Measurements from ENCODE around the gene TMPRSS4.

Gene TMPRSS4

GRCh38 chr11:118106789-118107335 is 30.0 kb downstream of the TMPRSS4 start:
- no peak for DNase-seq (ENCODE audit: low read depth)

DNA sequence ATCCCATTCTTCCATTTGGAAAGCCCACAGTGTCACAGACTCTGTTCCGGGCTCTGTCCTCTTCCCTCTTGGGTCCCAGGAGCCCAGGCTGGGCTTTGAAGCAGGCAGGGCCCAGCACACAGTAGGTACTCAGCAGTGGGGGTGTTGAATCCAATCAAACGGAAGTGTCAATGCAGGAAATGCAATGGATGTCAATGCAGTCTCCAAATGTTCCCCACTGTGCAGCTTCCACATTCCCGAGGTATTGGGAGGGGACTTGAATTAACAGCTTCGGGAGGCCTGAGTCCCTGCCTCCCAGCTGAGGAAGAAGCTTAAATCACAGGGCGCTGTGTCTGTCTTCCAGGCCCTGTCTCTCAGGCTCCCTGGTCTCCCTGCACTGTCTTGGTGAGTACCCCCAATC is 31.6 kb downstream of the TMPRSS4 start:
- DNase-seq (ENCODE audit: low read depth) = no peak

GRCh38 chr11:118109231-118109630 is 32.4 kb downstream of the TMPRSS4 start:
- DNase-seq (ENCODE audit: low read depth) = no peak

- DNase-seq (ENCODE audit: low read depth) = no peak
Measured at GRCh38 chr11:118111019-118111743, 34.3 kb downstream of the TMPRSS4 start.

- DNase-seq (ENCODE audit: low read depth) = no peak
Measured at GRCh38 chr11:118111744-118112035, 34.8 kb downstream of the TMPRSS4 start.

- DNase-seq (ENCODE audit: low read depth) = no peak
Measured at GRCh38 chr11:118112711-118113430, 36.0 kb downstream of the TMPRSS4 start.

DNA sequence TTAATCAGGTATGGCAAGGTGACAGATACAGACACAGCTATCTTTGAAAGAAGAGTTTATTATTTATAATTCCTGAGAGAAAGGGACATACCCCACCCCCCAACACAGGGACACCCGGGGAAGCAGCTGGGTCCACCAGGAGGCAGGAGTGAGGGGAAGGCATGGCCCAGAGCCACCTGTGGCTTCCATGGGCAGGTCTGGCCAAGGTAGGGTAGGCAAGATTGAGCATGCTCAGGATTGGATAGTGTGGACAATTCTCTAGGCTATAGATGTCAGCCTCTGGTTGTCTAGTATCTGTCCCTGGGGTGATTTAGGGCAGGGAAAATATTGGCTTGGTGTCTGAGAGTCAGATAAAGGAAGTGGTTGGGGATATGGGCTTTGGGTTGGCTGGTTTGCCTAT is 37.4 kb downstream of the TMPRSS4 start:
- no peak for DNase-seq (ENCODE audit: low read depth)

DNA sequence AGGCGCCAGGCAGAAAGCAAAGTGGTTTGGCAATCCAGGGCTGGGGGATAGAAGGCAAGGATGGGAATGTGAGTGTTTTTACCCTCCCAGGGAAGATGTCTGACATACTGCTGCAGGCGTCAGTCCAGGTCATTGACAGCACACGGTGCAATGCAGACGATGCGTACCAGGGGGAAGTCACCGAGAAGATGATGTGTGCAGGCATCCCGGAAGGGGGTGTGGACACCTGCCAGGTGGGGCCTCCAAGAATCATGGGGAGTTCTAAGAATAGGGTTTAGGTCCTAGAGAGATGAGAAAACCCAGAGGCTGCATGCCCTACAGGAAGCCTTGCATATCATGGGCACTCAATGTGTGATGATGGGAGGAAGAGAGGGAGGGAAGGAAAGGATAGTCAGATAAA is 38.2 kb downstream of the TMPRSS4 start:
- no peak for DNase-seq (ENCODE audit: low read depth)

DNA sequence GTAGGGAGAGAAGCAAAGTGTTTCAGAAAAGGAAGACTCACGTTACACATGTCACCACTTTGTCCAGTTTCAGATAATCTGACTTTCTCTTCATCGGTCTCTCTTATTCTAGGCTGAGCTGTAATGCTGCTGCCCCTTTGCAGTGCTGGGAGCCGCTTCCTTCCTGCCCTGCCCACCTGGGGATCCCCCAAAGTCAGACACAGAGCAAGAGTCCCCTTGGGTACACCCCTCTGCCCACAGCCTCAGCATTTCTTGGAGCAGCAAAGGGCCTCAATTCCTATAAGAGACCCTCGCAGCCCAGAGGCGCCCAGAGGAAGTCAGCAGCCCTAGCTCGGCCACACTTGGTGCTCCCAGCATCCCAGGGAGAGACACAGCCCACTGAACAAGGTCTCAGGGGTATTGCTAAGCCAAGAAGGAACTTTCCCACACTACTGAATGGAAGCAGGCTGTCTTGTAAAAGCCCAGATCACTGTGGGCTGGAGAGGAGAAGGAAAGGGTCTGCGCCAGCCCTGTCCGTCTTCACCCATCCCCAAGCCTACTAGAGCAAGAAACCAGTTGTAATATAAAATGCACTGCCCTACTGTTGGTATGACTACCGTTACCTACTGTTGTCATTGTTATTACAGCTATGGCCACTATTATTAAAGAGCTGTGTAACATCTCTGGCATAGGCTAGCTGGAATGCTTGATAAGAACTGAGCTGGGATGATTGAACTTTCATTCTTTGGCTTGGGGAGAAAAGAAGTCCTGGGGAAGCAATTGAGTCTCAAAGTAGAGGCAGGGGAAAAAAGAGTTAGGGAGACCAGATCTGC is 41.1 kb downstream of the TMPRSS4 start:
- no peak for DNase-seq (ENCODE audit: low read depth)

DNA sequence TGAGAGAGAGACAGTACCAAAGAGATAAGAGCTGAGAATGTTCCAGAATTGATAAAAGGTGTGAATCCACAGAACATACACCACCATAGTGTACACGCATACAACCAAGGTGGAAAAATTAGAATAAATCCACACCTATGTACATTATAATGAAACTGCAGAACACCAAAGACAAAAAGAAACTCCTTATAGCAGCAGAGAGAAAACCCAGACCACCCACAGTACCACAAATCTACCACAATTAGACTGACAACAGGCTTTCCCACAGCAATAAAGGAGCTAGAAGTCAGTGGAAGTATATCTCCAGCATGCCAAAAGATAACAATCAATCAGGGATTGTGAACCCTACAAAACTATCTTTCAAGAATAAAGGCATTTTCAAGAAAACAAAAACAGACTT is 43.9 kb downstream of the TMPRSS4 start:
- no peak for DNase-seq (ENCODE audit: low read depth)

- DNase-seq (ENCODE audit: low read depth) = no peak
Measured at GRCh38 chr11:118124929-118125535, 48.2 kb downstream of the TMPRSS4 start.

- DNase-seq (ENCODE audit: low read depth) = no peak
Measured at GRCh38 chr11:118126082-118126838, 49.4 kb downstream of the TMPRSS4 start.

GRCh38 chr11:118128310-118128709 is 51.4 kb downstream of the TMPRSS4 start:
- DNase-seq (ENCODE audit: low read depth) = no peak

GRCh38 chr11:118128721-118129470 is 52.0 kb downstream of the TMPRSS4 start:
- no peak for DNase-seq (ENCODE audit: low read depth)

GRCh38 chr11:118129471-118130172 is 52.7 kb downstream of the TMPRSS4 start:
- DNase-seq (ENCODE audit: low read depth) = no peak

GRCh38 chr11:118132385-118133151 is 55.7 kb downstream of the TMPRSS4 start:
- DNase-seq (ENCODE audit: low read depth) = no peak

- no peak for DNase-seq (ENCODE audit: low read depth)
Measured at GRCh38 chr11:118133816-118134215, 56.9 kb downstream of the TMPRSS4 start.

DNA sequence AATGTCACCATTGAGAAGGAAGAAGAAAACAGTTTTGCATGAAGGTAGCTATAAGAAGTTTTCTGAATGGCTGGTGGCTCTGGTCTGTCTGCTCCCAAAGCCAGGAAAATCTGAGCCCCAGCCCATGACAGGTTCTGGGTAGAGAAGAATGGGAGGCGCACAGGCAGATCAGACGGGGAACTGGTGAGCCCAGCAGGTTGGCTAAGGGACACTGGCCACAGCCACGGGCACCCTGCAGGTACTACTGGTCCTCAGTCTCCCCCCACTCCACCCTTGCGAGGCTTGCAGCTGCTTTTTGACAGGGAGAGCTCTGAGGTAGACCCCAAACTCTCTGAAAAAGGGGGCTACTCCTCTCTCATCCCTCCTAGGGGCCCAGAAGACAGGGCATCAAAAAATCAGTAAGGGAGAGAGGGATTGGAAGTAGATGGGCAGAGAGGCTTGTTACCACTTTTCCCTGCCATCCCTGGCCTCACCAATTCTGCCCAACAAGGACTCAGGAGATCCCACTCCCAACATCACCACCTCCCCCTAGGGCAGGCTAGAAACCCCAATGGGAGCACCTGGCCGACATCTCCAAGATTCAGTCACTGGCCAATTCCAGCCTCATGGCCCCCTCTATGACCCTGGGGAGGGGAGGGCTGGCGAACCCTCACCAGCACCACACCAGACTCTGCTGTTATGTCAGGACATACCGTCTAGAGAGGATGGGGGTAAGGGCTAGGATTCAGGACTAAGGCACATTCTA is 58.3 kb downstream of the TMPRSS4 start:
- DNase-seq (ENCODE audit: low read depth) = no peak

- no peak for DNase-seq (ENCODE audit: low read depth)
Measured at GRCh38 chr11:118135796-118136165, 58.9 kb downstream of the TMPRSS4 start.
